SK-N-MC (cell line): ENCODE data around the gene CSNK2B.

Experiments
- EZH2 ChIP-seq: fragments of 200-600 bp; sonication (generic); IDR thresholded peaks from one replicate; pipeline ENCODE4 v1.6.1; 2017; ENCODE audit warnings: antibody characterized with exemption
- FOXP2 ChIP-seq: optimal IDR thresholded peaks from 2 replicates; pipeline ENCODE3; 2011; ENCODE audit warnings: mild to moderate bottlenecking, moderate library complexity; ENCODE audit not compliant: insufficient read depth; ENCODE audit errors: extremely low read length, control extremely low read depth
- POLR2AphosphoS5 ChIP-seq: IDR thresholded peaks from 2 replicates; pipeline ENCODE4 v1.6.1; 2012; ENCODE audit warnings: mild to moderate bottlenecking, low read depth, low read length, borderline replicate concordance

DNA sequence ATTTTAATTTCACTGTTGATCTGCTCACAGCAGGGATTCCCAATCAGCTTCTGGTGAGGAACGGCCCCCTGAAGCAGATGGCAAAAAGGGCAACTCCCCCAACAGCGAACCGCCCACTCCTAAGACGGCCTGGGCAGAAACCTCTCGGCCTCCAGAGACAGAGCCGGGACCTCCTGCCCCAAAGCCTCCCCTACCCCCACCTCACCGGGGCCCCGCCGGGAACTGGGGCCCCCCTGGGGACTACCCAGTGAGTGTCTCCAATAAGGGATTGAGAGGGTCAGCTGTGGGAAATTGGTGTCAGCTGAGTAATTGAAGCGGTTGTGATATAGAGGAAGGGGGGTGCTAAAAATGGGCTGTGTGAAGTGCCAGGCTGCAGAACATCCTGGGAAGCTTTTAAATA, 38.9 kb upstream of the CSNK2B start:
- TF ChIP-seq POLR2AphosphoS5 (no peak), EZH2 (no peak), FOXP2 (no peak)
